T-helper 1 cell treated with Interleukin-12 subunit alpha and Interleukin-12 subunit beta and Interleukin-4 antibody, amounts not matched to agents 30 ng/mL and 1 ng/mL, for 36 hours (primary cell): Measurements from ENCODE around the gene TPSG1. TPM values are rescaled to one million over a fixed set of nuclear protein-coding genes. Genes with fewer than 3 reads are reported as not detected.
"Not testable (repeated sequence)": the region's sequence is repeated elsewhere in the genome, so short reads cannot be mapped to it uniquely, and the experiment has no call there.

Source experiments
- intact Hi-C: fragments of 100-400 bp; cut with micrococcal nuclease; formaldehyde crosslinking; loops from one replicate; pipeline ENCODE4 v1.15.1; 2024
- total RNA-seq: library from RNA; stranded (reverse); gene quantifications from 2 replicates; pipeline ENCODE4 v1.2.3, GENCODE V29; 2022

The TPSG1 gene
- total RNA-seq, 1 donor from 2014 or later: not detected

DNA sequence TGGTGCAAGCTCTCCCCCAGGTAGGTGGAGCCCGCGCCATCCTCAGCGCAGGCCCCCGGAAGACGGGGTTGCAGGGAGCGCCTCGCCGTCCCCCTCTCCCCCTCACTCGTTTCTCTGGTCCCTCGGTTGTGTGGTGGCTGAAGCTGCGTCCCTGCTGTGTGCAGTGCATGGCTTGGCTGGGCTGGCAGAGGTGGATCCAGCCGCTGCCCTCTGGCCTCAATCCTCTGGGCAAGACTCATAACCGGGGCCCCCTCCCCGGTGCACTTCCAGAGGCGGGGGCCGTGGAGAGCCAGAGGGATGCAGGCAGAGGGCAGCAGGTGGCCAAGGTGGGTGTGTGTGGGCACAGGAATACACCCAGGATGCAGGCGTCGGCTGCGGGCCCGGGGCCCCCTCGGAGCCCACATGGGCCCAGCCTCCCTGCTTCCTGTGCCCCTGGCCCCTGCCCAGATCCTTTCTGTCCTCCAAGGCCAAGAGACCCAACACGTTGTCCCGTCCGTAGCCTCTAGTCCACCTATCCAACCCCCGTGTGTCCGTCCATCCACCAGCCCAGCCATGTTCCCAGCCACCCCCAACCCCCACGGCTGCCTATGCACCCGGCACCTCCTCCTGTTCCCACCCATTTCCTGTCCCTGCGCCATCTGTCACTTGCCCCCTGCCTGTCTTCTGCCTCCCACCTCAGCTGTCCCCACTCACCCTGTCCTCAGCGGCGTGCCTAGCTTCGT lies 9.3 kb downstream of the TPSG1 start:
- intact Hi-C loops: no loop called here

DNA sequence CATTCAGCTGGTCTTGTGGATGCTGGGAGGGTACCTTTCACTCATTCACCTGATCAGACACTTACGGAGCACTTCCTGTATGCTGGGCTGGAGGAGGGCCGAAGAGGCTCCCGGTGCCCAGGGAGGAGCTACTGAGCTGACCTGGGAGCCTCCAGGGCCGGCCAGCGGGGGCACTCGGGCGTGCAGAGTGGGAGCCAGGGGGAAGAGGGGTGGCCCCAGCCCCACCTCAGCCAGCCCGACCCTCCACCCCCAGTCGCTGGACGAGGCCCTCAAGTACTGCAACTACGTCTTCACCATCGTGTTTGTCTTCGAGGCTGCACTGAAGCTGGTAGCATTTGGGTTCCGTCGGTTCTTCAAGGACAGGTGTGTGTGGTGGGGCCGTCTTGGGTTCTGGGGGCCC lies 10.3 kb downstream of the TPSG1 start:
- intact Hi-C loops: no loop called here

DNA sequence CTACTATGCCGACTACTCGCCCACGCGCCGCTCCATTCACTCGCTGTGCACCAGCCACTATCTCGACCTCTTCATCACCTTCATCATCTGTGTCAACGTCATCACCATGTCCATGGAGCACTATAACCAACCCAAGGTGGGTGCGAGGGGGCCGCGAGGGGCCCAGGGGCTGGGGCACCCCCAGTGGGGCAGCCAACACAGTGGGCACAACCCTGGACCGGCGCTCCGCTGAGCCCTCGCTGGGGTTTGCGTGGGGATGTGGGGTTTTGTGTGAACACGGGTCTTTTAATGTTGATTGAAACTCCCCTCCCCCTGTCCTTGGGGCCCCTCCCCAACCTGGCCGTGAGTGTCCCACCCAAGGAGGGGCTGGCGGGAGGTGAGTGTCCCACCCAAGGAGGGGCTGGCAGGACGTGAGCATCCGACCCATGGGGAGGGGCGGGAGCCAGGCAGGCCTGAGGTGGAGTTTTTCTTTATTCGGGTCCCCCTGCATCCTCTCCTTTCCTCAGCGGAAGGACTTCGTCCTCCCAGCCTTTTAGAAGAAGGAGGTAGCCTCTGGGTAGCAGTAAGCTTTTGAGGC lies 11.2 kb downstream of the TPSG1 start:
- intact Hi-C loops: no loop called here

DNA sequence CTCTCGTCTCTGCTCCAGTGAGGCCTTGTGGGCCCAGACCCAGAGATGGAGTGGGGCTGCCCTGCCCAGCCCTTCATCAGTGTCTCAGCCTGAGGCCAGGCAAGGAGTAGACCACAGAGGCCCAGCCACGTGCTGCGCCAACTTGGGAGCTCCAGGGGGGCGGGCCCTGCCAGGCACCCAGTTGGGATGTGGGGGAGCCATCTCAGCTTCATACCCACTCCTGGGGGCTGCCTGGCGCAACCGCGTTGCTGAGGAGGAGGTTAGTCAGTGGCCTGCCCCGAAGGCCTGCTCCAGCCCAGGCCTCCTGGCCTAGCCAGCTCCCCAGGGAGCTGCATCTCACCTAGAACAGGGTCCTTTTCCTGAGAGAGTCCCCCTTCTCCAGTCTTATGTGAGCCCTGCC lies 11.8 kb downstream of the TPSG1 start:
- intact Hi-C loops: no loop called here

DNA sequence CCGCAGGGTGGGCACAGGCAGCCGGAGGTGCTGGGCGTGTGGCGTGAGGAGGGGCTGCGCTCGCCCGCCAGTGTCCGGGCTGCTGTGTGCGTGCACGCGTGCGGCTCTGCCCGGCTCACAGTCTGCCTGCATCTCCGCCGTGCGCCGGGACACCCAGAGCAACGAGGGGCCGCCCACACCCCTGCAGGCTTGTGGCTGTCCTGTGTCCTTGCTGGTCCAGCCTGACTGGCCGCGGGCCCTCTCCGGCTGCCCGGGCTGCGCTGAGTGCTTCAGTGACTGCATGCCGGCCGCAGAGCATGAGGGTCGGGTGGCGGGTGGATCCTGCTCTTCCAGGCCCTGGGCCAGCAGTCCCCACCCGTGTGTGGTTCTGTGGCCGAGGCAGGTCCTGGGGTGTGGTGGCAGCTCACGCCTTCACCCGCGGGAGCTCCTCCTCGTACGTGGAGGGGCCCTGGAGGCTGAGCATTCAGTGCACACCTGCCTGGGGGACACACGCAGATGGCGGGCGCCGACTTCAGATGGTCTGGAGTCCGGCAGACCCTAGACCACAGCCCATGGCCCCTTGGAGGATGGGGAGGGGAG lies 12.4 kb downstream of the TPSG1 start:
- intact Hi-C loops: no loop called here

DNA sequence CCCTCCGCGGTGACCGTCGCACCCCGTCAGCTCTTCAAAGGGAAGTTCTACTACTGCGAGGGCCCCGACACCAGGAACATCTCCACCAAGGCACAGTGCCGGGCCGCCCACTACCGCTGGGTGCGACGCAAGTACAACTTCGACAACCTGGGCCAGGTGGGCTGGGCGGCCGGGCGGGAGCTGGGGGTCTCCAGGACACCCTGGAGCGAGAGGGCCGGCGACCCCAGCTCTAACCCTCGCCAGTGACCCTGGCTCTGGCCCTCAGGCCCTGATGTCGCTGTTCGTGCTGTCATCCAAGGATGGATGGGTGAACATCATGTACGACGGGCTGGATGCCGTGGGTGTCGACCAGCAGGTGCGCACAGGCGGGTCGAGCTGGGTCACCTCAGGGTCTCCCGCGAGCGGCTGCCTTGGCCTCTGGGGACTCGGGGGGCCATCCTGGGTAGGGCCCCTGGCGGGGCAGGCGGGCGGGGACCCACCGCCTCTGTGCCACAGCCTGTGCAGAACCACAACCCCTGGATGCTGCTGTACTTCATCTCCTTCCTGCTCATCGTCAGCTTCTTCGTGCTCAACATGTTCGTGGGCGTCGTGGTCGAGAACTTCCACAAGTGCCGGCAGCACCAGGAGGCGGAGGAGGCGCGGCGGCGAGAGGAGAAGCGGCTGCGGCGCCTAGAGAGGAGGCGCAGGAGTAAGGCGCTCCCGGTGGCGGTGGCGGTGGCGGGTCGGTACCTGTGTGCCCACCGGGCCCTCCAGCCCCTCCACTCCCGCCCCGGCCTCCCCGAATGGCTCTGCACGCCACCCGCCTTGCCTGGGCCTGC lies 13.4 kb downstream of the TPSG1 start:
- intact Hi-C loops: no loop called here

DNA sequence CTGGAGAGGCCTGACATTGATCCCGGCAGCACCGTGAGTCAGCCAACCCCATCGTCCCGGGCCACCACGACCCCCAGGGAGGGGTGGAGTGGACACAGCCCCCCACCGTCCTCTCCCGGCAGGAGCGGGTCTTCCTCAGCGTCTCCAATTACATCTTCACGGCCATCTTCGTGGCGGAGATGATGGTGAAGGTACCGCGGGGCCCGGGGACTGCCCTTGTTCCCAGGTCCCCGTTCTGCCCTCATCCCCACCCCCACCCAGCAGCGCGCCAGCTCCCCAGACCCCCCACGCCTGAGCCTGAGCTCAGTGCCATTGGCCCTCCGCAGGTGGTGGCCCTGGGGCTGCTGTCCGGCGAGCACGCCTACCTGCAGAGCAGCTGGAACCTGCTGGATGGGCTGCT lies 14.6 kb downstream of the TPSG1 start:
- intact Hi-C loops: no loop called here

DNA sequence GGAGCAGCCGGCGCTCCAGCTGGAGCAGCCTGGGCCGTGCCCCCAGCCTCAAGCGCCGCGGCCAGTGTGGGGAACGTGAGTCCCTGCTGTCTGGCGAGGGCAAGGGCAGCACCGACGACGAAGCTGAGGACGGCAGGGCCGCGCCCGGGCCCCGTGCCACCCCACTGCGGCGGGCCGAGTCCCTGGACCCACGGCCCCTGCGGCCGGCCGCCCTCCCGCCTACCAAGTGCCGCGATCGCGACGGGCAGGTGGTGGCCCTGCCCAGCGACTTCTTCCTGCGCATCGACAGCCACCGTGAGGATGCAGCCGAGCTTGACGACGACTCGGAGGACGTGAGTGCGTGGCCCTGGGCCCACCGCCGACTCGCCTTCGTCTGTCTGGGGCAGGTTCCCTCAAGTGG lies 16.0 kb downstream of the TPSG1 start:
- intact Hi-C loops: no loop called here

DNA sequence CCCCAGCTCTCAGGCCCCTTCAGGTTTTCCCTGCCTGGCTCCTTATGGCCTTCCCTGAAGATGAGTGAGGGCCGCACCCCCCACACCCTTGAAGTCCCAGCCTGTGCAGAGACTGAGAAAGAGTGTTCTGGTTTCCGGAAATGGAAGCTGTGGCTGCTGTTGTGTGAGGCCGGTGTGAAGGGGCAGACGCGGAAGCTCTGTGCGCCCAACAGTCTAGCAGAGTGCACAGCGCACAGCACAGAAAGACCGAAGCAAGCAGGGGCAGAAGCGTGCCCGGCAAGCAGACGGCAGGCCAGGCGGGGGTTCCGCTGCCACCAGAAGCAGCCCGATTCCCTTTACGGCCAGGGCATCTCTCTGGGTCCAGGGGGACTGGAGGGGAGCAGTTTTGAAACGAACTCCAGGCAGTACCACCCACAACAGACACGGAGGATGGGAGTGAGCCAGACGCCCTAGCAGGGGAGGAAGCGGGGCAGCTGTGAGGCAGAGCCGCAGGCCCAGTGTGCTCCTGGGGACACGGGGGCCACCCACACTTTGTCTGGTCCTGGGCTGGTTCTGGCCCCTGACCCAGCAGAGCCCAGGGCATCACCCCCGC lies 16.7 kb downstream of the TPSG1 start:
- intact Hi-C loops: no loop called here

DNA sequence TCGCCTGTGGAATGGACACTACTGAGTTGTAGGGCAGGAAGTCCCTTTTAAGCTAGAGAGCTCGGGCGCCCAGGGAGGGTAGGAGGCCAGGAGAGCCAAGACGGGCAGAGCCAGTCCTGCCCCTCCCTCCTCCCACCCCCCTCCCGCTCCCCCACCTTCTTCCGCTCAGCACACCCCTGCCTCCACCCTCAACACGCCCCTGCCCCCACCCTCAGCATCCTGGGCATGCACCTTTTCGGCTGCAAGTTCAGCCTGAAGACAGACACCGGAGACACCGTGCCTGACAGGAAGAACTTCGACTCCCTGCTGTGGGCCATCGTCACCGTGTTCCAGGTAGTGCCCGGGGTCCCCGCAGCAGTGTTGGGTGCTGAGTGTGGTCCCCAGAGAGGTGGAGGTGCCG lies 18.3 kb downstream of the TPSG1 start:
- intact Hi-C loops: no loop called here

DNA sequence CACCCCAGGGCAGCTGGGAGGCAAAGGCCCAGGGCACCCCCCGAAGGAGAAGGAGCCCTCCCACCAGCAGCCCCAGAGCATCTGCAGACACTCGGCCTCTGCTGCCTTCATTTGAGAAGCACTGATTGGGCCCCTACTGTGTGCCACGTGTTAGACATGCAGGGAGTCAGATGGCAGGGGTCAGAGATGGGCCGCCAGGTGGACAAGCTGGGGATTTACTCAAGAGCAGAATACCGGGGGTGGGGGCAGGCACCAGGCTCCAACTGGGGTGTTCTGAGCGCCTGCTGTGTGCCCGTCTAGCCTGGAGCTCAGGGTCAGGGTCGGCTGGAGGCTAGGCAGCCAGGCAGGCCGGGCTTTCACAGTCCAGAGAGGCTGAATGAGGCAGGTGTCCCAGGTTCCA lies 18.7 kb downstream of the TPSG1 start:
- intact Hi-C loops: no loop called here

DNA sequence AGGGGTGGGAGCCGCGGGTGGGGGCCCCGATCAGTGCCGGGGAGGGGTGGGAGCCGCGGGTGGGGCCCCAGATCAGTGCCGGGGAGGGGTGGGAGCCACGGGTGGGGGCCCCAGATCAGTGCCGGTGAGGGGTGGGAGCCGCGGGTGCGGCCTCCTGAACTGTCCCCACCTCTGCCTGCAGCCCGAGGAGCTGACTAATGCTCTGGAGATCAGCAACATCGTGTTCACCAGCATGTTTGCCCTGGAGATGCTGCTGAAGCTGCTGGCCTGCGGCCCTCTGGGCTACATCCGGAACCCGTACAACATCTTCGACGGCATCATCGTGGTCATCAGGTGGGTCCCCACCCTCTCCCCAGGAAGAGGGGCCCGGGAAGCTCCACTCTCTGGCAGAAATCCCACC lies 20.1 kb downstream of the TPSG1 start:
- intact Hi-C loops: no loop called here

DNA sequence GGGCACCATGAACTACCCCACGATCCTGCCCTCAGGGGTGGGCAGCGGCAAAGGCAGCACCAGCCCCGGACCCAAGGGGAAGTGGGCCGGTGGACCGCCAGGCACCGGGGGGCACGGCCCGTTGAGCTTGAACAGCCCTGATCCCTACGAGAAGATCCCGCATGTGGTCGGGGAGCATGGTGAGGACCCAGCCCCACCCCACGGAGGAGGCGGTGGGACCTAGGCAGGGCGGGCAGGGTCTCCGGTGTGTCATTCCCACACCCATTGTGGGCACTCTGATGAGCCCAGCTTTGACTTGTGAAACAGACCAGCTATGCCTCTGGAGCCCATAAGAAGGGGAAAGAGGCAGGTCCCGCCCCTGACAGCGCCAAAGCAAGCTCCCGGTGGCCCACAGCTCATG lies 22.8 kb downstream of the TPSG1 start:
- intact Hi-C loops: no loop called here

DNA sequence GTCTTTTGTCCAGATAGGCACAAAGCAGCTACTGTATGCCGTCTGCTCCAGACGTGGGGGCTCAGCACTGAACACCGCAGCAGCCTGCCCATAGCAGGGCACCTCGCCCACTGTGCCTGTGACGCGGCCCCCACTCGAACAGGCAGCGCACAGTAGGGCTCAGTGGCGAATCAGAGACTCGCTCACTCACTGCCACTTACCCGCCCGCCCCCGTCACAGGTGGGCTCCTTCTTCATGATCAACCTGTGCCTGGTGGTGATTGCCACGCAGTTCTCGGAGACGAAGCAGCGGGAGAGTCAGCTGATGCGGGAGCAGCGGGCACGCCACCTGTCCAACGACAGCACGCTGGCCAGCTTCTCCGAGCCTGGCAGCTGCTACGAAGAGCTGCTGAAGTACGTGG lies 23.6 kb downstream of the TPSG1 start:
- intact Hi-C loops: no loop called here

DNA sequence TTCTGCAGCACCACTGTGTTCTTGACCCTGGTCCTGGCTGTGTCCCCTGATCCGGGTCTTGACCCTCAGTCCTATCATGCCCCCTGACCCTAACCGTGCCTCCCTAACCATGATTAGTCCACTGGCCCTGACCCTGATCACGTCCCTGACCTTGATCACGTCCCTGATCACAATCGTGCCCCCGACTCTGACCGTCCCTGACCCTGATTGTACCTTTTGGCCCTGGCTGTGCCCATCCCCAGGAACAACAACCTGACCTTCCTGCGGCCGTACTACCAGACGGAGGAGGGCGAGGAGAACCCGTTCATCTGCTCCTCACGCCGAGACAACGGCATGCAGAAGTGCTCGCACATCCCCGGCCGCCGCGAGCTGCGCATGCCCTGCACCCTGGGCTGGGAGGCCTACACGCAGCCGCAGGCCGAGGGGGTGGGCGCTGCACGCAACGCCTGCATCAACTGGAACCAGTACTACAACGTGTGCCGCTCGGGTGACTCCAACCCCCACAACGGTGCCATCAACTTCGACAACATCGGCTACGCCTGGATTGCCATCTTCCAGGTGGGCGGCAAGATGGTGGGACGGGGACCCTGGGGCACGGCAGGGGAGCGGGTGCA lies 24.9 kb downstream of the TPSG1 start:
- intact Hi-C loops: no loop called here

DNA sequence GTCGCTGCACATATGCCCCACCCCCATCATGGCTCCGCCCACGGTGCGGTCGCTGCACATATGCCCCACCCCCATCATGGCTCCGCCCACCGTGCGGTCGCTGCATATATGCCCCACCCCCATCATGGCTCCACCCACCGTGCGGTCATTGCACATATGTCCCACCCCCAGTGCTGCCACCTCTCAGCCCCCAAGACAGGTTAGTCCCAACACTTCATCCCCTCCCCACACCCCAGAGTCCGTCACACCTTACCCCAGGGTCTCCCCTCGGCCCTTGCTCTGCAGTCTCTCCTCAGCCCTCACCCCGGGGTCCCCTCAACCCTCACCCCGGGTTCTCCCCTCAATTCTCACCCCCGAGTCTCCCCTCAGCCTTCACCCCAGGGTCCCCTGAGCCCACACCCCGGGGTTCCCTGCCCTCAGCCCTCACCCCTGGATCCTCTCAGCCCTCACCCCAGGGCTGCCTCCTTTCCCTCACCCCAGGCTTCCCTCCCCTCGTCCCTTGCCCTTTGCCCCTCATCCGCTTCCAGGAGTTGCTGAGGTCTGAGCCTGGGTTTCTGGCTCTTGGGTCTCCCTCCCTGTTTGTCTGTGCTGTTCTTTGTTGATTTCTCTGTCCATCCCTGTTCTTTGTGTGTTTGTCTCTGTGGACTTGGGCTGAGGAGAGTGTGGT lies 25.6 kb downstream of the TPSG1 start:
- intact Hi-C loops: no loop called here

DNA sequence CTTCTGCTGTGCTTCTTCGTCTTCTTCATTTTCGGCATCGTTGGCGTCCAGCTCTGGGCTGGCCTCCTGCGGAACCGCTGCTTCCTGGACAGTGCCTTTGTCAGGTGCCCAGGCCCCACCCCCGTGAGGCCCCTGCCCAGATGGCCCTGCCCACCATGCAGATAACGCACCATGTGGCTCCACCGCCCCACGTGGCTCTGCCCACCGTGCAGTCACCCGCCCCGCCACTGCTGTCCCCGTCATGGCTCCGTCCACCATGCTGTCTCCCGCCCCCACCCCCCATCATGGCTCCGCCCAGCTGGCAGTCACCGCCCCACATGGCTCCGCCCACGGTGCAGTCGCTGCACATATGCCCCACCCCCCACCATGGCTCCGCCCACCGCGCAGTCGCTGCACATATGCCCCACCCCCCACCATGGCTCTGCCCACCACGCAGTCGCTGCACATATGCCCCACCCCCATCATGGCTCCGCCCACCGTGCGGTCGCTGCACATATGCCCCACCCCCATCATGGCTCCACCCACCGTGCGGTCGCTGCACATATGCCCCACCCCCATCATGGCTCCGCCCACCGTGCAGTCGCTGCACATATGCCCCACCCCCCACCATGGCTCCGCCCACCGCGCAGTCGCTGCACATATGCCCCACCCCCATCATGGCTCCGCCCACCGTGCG lies 26.3 kb downstream of the TPSG1 start:
- intact Hi-C loops: not testable (repeated sequence)

DNA sequence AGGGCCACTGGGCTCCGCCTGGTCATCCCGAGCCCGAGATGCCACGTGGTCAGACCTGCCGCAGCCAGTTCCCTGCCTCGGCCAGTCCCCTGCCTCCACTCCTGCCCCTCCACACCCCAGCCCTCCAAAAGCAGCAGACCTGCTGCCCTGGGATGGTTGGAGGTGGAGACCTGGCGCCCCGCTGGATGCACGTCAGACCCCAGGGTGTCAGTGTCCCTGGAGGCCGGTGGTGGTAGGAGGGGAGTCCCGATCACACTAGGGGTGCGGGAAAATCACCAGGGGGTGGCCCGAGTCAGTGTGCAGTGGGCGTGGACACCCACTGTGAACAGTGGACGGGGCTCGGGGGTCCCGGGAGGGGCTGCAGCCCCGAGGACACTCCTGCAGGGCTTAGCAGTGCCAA lies 26.9 kb downstream of the TPSG1 start:
- intact Hi-C loops: no loop called here

DNA sequence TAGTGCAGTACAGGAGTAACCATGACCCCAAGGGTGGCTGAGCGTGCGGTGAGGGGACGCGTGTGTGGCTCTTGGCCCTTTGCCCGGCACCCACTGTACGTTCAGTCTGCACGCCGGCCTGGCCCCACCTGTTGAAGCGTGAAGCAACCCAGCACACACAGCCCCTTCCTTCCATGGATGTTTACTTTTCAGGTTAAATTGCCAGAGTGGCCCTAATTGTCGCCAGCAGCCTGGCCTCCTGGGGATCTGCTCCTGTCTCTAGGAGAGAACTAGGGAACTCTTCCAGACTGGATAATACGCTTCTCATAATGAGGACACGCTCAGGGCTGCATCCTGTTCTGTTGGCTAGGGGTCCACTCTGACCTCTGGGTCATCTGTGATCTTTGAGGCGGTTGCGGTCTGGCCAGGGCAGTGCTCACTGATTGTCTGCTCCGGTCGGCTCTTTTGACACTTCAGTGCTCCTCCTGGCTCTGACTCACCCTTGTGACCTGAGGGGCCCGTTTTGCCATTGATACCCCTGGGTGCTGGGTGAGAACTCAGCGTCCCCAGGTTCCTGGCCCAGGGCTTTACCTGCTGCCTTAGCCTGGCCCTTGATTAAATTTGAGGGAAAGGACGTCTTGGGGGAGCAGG lies 27.7 kb downstream of the TPSG1 start:
- intact Hi-C loops: no loop called here

DNA sequence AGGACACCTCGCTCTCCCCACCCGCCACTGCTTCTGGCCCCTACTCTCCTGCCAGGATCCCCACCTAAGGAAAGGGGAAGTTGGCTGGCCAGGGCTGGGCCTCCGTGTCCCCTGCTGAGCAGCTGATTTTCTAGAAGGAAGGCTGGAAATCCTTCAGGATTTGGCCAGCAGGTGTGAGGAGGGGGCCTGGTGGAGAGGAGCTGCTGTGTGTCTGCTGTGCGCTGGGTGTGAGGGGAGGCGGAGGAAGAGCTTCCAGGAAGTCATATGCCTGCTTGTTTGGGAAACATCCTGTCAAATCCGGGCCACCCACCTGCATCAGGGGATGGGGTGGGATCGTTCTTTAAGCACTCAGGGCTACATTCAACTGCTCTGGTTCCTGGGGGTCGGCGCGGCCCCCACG lies 28.6 kb downstream of the TPSG1 start:
- intact Hi-C loops: no loop called here
